Measurements from ENCODE around the gene USP6. TPM values are rescaled to one million over a fixed set of nuclear protein-coding genes. Genes with fewer than 3 reads are reported as not detected.
A peak's percentile ranks its signal among the peaks of the same experiment; 100 is the strongest.

Gene USP6
- total RNA-seq, 2 donors from 2014 or later, result not detected

GRCh38 chr17:5096731-5097100 lies 19.1 kb upstream of the USP6 start:
- Histone ChIP-seq H3K36me3 (replicated peaks in 1 of 2; ENCODE audit: insufficient read depth in 1 of 2, low read depth in 2 of 2) (peaks cover 4 to 6% of the 10 kb centered on the region in 2 donors), H3K4me3 (no peak overlapping the region), H3K9me3 (peaks cover 0 to 40% (median 0%) of the 10 kb centered on the region in 3 donors), H3K27me3 (no peaks in the 10 kb centered on the region), H3K4me1 (peaks cover 6% of the 10 kb centered on the region), H3K27ac (peak overlapping the region in 3 of 4 donors; percentile 15 to 81 (median 55))
- intact Hi-C loops (cut with DNase I), result no loop called here
- WGBS, 2 donors, result 18 to 31% methylated on average over 5 to 7 of the region's 7 CpGs
- ATAC-seq (no peak), DNase-seq (no peak)
- TF ChIP-seq POLR2A (IDR thresholded peaks at IDR 0.05) (no peak), CTCF (IDR thresholded peaks at IDR 0.05) (no peak)

DNA sequence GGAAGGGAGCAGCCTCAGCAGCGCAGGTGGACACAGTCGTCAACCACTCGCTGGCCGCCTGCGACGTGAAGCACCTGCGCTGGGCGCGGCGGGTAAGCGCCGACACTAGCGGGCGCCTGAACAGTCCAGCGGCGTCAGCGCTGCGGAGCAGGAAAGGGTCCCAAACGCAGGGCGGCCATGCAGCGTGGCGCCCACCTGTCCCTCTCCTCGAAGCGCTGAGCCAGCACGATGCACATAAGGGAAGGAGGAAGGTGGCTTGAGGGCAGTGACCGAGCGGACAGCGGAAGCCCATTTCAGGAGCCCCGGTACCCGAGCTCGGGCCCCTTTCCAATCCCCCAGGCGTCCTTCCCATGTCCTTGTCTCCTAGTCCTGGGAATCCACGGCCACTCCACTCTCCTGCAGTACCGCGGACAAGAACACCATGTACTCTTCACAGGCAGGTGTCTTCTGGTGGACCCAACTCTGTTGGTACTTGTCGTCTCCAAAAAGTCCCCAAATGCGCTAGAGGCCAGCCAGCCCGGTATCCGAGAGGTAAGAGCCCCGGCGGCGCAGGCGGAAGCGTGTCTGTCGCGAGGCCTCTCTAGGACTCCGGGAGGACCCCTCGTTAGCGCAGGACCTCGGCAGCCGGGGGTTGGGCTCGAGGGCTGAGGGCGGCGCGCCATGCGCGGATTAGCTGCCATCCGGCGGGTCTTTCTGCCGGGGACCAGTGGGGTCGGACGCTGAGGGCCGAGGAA lies 18.6 kb upstream of the USP6 start:
- Histone ChIP-seq H3K27me3 (no peaks in the 10 kb centered on the region), H3K27ac (peak overlapping the region; percentile 15 to 81 (median 36)), H3K9me3 (peaks cover 0 to 35% (median 0%) of the 10 kb centered on the region in 3 donors), H3K36me3 (replicated peaks in 1 of 2; ENCODE audit: insufficient read depth in 1 of 2, low read depth in 2 of 2) (peaks cover 0 to under 1% of the 10 kb centered on the region in 2 donors), H3K4me1 (peaks cover 6% of the 10 kb centered on the region), H3K4me3 (peak overlapping the region in 1 of 2 donors; percentile 21)
- ATAC-seq (peak; percentile 84), DNase-seq (peak; percentile 58 to 70 (median 66))
- WGBS, 2 donors, result 3% methylated on average over 60 of the region's 63 CpGs; no CpG with 5 or more reads in 1 of the 2 donors
- intact Hi-C loops (cut with DNase I), result no loop called here
- TF ChIP-seq CTCF (IDR thresholded peaks at IDR 0.05) (no peak), POLR2A (IDR thresholded peaks at IDR 0.05) (peak in 2 of 3 donors; percentile 43 to 46)

DNA sequence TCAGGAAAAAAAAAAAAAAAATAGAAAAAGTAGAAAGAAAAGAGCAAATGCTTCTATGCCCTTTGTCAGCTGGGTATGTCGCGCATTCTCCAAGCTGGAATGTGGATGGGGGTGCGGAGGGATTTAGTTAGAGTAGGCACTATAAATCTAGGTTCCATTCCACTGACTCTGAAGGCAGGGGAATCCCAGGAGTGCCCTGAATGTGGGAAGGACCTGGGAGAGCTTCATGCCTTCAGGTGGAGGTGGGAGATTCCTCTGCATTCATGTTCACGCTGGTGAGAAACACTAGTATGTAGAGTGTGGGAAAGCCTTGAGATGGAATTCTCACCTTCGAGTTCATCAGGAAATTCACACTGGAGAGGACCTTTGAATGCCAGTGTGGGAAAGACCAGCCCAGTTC lies 16.6 kb upstream of the USP6 start:
- Histone ChIP-seq H3K27me3 (no peaks in the 10 kb centered on the region), H3K4me3 (no peak overlapping the region), H3K4me1 (peaks cover 6% of the 10 kb centered on the region), H3K36me3 (replicated peaks in 1 of 2; ENCODE audit: insufficient read depth in 1 of 2, low read depth in 2 of 2) (no peaks in the 10 kb centered on the region), H3K9me3 (peaks cover 0 to 15% (median 0%) of the 10 kb centered on the region in 3 donors), H3K27ac (no peak overlapping the region)
- intact Hi-C loops (cut with DNase I), result no loop called here
- no peak for ATAC-seq
- no peak for TF ChIP-seq POLR2A (IDR thresholded peaks at IDR 0.05)
- TF ChIP-seq CTCF (IDR thresholded peaks at IDR 0.05), result no peak
- no peak for DNase-seq
- WGBS, 2 donors, result 82 to 85% methylated on average over 5 of the region's 5 CpGs

DNA sequence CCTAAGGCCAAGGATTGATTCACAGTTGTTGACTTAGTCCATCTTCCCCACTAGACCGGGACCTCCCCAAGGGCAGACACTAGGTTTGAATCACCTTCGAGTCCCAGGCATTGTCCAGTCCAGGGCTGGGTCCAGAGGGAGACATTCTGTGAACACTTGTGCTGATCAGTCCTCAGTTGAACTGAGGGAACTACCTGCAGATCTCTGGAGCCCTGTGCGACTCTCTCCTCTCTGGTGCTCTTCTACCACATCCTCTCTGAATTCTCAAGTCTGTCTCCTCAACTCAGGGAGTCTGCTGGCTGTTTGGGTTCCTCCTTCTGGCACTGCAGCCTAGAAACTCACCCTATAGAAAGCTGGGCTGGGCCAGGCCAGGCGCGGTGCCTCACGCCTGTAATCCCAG lies 15.0 kb upstream of the USP6 start:
- no peak for TF ChIP-seq POLR2A (IDR thresholded peaks at IDR 0.05)
- TF ChIP-seq CTCF (IDR thresholded peaks at IDR 0.05), result no peak
- intact Hi-C loops (cut with DNase I), result no loop called here
- no peak for ATAC-seq

GRCh38 chr17:5110816-5111215 lies 5.0 kb upstream of the USP6 start:
- peak overlapping the region in 1 of 4 donors; percentile 33 for H3K27ac ChIP-seq
- H3K9me3 ChIP-seq, result no peaks in the 10 kb centered on the region
- peaks cover 18% of the 10 kb centered on the region for H3K4me1 ChIP-seq
- no peaks in the 10 kb centered on the region for H3K36me3 ChIP-seq (replicated peaks in 1 of 2; ENCODE audit: insufficient read depth in 1 of 2, low read depth in 2 of 2)
- H3K4me3 ChIP-seq, result peak overlapping the region; percentile 67 to 90
- ATAC-seq (no peak), DNase-seq (no peak)
- 14 to 15% methylated on average over 8 of the region's 8 CpGs for WGBS, 2 donors
- no peak for TF ChIP-seq POLR2A (IDR thresholded peaks at IDR 0.05)
- no peak for TF ChIP-seq CTCF (IDR thresholded peaks at IDR 0.05)
- intact Hi-C loops (cut with DNase I), result no loop called here
- peaks cover 0 to 3% of the 10 kb centered on the region in 2 donors for H3K27me3 ChIP-seq

More for the DNA sequence above, 15.0 kb upstream of the USP6 start:
- Histone ChIP-seq H3K36me3 (replicated peaks in 1 of 2; ENCODE audit: insufficient read depth in 1 of 2, low read depth in 2 of 2) (no peaks in the 10 kb centered on the region), H3K4me3 (no peak overlapping the region), H3K27ac (no peak overlapping the region), H3K9me3 (peaks cover 0 to 3% (median 0%) of the 10 kb centered on the region in 3 donors), H3K27me3 (no peaks in the 10 kb centered on the region), H3K4me1 (peaks cover 6% of the 10 kb centered on the region)
- 65 to 71% methylated on average over 6 of the region's 6 CpGs for WGBS, 2 donors
- DNase-seq, result no peak

Measured in body of pancreas (tissue), 4 donors.